ENCODE measurements around the gene CBLC. TPM values are rescaled to one million over a fixed set of nuclear protein-coding genes. Genes with fewer than 3 reads are reported as not detected.

The CBLC gene
- total RNA-seq, 1 experiment from 2014 or later, result 42.3 TPM

- no peak for TF ChIP-seq CTCF (IDR thresholded peaks at IDR 0.05; ENCODE audit: insufficient read depth in 1 of 2, low read depth in 1 of 2, low read length in 1 of 2, severe bottlenecking in 1 of 2, unreplicated experiment in 1 of 2)
- Mint-ChIP-seq H3K9me3 (ENCODE audit: unreplicated experiment) (no peaks in the 10 kb centered on the region), H3K4me3 (ENCODE audit: unreplicated experiment) (no peak overlapping the region), H3K36me3 (ENCODE audit: insufficient read depth, unreplicated experiment) (peaks cover 58% of the 10 kb centered on the region), H3K27ac (ENCODE audit: unreplicated experiment) (no peak overlapping the region), H3K27me3 (ENCODE audit: insufficient read depth, unreplicated experiment) (no peaks in the 10 kb centered on the region), H3K4me1 (ENCODE audit: low read depth, unreplicated experiment) (peaks cover 9% of the 10 kb centered on the region)
- Histone ChIP-seq H3K4me3 (ENCODE audit: low read depth, low read length) (no peak overlapping the region), H3K9me3 (no peaks in the 10 kb centered on the region), H3K36me3 (ENCODE audit: control insufficient read depth, insufficient read depth, low read length) (peaks cover 10% of the 10 kb centered on the region), H3K27me3 (replicated peaks; ENCODE audit: control insufficient read depth, insufficient read depth, low read length) (no peaks in the 10 kb centered on the region), H3K4me1 (peaks cover 6% of the 10 kb centered on the region)
- CTCF ChIA-PET, result interaction anchor here (0.7 to 1.1 kb wide), 4 partner anchors 11 to 49 kb away, joined by 3 to 6 read pairs (median 4); partner anchors contain the start of gene NECTIN2
- DNase-seq, result no peak
- BruUV-seq (replicated peaks), result no TSS peak
- POLR2A ChIA-PET, result no interaction called here
- intact Hi-C loops (cut with micrococcal nuclease; ENCODE audit: unreplicated experiment), result no loop called here
These were observed 19.0 kb downstream of the CBLC start for GRCh38 chr19:44796701-44797115.

- POLR2A ChIA-PET, result interaction anchor here (0.6 kb wide), 1 partner anchor 64 kb away, joined by 4 read pairs; no protein-coding TSS in a partner anchor
These were observed 22.1 kb downstream of the CBLC start for GRCh38 chr19:44799627-44800346.

DNA sequence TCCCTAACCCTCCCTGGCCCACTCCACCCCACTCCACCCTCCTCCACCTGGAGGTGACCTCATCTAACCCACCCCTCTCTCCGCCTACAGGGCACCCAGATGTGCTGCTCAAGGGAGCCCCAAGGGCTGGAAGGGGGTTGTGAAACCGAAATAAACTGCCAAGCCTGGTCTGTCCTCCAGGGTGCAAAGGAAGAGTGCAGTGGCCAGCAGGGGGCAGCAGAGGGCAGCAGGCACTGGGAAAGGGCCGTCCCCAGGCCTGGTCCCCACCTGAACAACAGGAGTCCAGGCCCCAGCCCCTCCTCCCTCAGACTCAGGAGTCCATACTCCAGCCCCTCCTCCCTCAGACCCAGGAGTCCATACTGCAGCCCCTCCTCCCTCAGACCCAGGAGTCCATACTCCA is 22.8 kb downstream of the CBLC start:
- peaks cover 10% of the 10 kb centered on the region for H3K36me3 ChIP-seq (ENCODE audit: control insufficient read depth, insufficient read depth, low read length)
- peak; percentile 98 to 99 for TF ChIP-seq CTCF (IDR thresholded peaks at IDR 0.05; ENCODE audit: insufficient read depth in 1 of 2, low read depth in 1 of 2, low read length in 1 of 2, severe bottlenecking in 1 of 2, unreplicated experiment in 1 of 2)
- H3K36me3 Mint-ChIP-seq (ENCODE audit: insufficient read depth, unreplicated experiment), result peaks cover 39% of the 10 kb centered on the region
- peaks cover 10% of the 10 kb centered on the region for H3K9me3 Mint-ChIP-seq (ENCODE audit: unreplicated experiment)
- intact Hi-C loops (cut with micrococcal nuclease; ENCODE audit: unreplicated experiment), result loop anchor here (1.0 kb wide), 2 partner anchors 8 to 44 kb away; no protein-coding TSS in a partner anchor
- no peaks in the 10 kb centered on the region for H3K27me3 ChIP-seq (replicated peaks; ENCODE audit: control insufficient read depth, insufficient read depth, low read length)
- POLR2A ChIA-PET, result no interaction called here
- DNase-seq, result peak; percentile 91 to 95
- no peaks in the 10 kb centered on the region for H3K9me3 ChIP-seq
- no peak overlapping the region for H3K27ac Mint-ChIP-seq (ENCODE audit: unreplicated experiment)
- no peak overlapping the region for H3K4me3 Mint-ChIP-seq (ENCODE audit: unreplicated experiment)
- no TSS peak for BruUV-seq (replicated peaks)
- CTCF ChIA-PET, result no interaction called here
- peaks cover 16% of the 10 kb centered on the region for H3K4me1 Mint-ChIP-seq (ENCODE audit: low read depth, unreplicated experiment)
- peaks cover 6% of the 10 kb centered on the region for H3K4me1 ChIP-seq
- H3K4me3 ChIP-seq (ENCODE audit: low read depth, low read length), result no peak overlapping the region
- H3K27me3 Mint-ChIP-seq (ENCODE audit: insufficient read depth, unreplicated experiment), result no peaks in the 10 kb centered on the region

More at GRCh38 chr19:44799627-44800346, 22.1 kb downstream of the CBLC start:
- no TSS peak for BruUV-seq (replicated peaks)
- CTCF ChIA-PET, result no interaction called here
- Mint-ChIP-seq H3K4me3 (ENCODE audit: unreplicated experiment) (no peak overlapping the region), H3K36me3 (ENCODE audit: insufficient read depth, unreplicated experiment) (peaks cover 46% of the 10 kb centered on the region), H3K9me3 (ENCODE audit: unreplicated experiment) (peaks cover 10% of the 10 kb centered on the region), H3K27ac (ENCODE audit: unreplicated experiment) (peak overlapping the region; percentile 36), H3K4me1 (ENCODE audit: low read depth, unreplicated experiment) (peaks cover 16% of the 10 kb centered on the region), H3K27me3 (ENCODE audit: insufficient read depth, unreplicated experiment) (no peaks in the 10 kb centered on the region)
- peaks cover 6% of the 10 kb centered on the region for H3K4me1 ChIP-seq
- H3K4me3 ChIP-seq (ENCODE audit: low read depth, low read length), result no peak overlapping the region
- no peak for DNase-seq
- H3K9me3 ChIP-seq, result no peaks in the 10 kb centered on the region
- H3K27me3 ChIP-seq (replicated peaks; ENCODE audit: control insufficient read depth, insufficient read depth, low read length), result no peaks in the 10 kb centered on the region
- TF ChIP-seq CTCF (IDR thresholded peaks at IDR 0.05; ENCODE audit: insufficient read depth in 1 of 2, low read depth in 1 of 2, low read length in 1 of 2, severe bottlenecking in 1 of 2, unreplicated experiment in 1 of 2), result no peak
- H3K36me3 ChIP-seq (ENCODE audit: control insufficient read depth, insufficient read depth, low read length), result peaks cover 10% of the 10 kb centered on the region
- intact Hi-C loops (cut with micrococcal nuclease; ENCODE audit: unreplicated experiment), result loop anchor here (1.0 kb wide), 2 partner anchors 9 to 45 kb away; no protein-coding TSS in a partner anchor
